SK-N-SH treated with all-trans-retinoic acid at 6 μM for 48 hours (cell line): ENCODE data around the gene ARHGEF16.

Experiments
- ARNTL ChIP-seq: fragments of 450-650 bp; formaldehyde crosslinking; IDR thresholded peaks from 2 replicates; pipeline ENCODE4 v1.5.0; 2020; ENCODE audit warnings: low read depth, mild to moderate bottlenecking, moderate library complexity, borderline replicate concordance
- CREB5 ChIP-seq: fragments of 250-450 bp; sonication (Bioruptor Pico); IDR thresholded peaks from 2 replicates; pipeline ENCODE4 v1.5.1; 2020; ENCODE audit warnings: low read depth, mild to moderate bottlenecking, moderate library complexity
- CSDC2 ChIP-seq: fragments of 250-450 bp; sonication (Bioruptor Pico); IDR thresholded peaks from 2 replicates; pipeline ENCODE4 v1.5.0; 2020; ENCODE audit warnings: mild to moderate bottlenecking, moderate library complexity
- ESRRG ChIP-seq: fragments of 250-450 bp; sonication (Bioruptor Pico); IDR thresholded peaks from 2 replicates; pipeline ENCODE4 v1.6.1; 2021; ENCODE audit warnings: mild to moderate bottlenecking
- GLIS3 ChIP-seq: fragments of 250-450 bp; sonication (Bioruptor Pico); IDR thresholded peaks from 2 replicates; pipeline ENCODE4 v1.5.0; 2020; ENCODE audit warnings: mild to moderate bottlenecking, moderate library complexity
- ISL1 ChIP-seq: fragments of 250-450 bp; sonication (Bioruptor Pico); IDR thresholded peaks from 2 replicates; pipeline ENCODE4 v2.1.2; 2022; ENCODE audit warnings: mild to moderate bottlenecking, moderate library complexity
- OSR1 ChIP-seq: fragments of 250-450 bp; sonication (Bioruptor Pico); IDR thresholded peaks from 2 replicates; pipeline ENCODE4 v1.8.0; 2022; ENCODE audit warnings: moderate library complexity, mild to moderate bottlenecking, inconsistent platforms
- POU6F1 ChIP-seq: fragments of 250-450 bp; sonication (Bioruptor Pico); IDR thresholded peaks from 2 replicates; pipeline ENCODE4 v1.8.0; 2021; ENCODE audit warnings: low read depth, mild to moderate bottlenecking, moderate library complexity, borderline replicate concordance
- PPARA ChIP-seq: fragments of 250-450 bp; sonication (Bioruptor Pico); IDR thresholded peaks from 2 replicates; pipeline ENCODE4 v1.5.0; 2020; ENCODE audit warnings: mild to moderate bottlenecking, borderline replicate concordance
- RARB ChIP-seq: fragments of 250-450 bp; sonication (Bioruptor Pico); IDR thresholded peaks from 2 replicates; pipeline ENCODE4 v1.8.0; 2021; ENCODE audit warnings: mild to moderate bottlenecking, moderate library complexity
- TOX ChIP-seq: fragments of 250-450 bp; sonication (Bioruptor Pico); IDR thresholded peaks from 2 replicates; pipeline ENCODE4 v1.8.0; 2021; ENCODE audit warnings: mild to moderate bottlenecking, moderate library complexity, borderline replicate concordance
- ZC3H10 ChIP-seq: fragments of 250-450 bp; sonication (Bioruptor Pico); IDR thresholded peaks from 2 replicates; pipeline ENCODE4 v1.5.1; 2021; ENCODE audit warnings: mild to moderate bottlenecking, moderate library complexity
- ZNF565 ChIP-seq: fragments of 450-650 bp; formaldehyde crosslinking; conservative IDR thresholded peaks from 2 replicates; pipeline ENCODE4 v1.5.0; 2020; ENCODE audit warnings: low read depth, mild to moderate bottlenecking, moderate library complexity
- TF ChIP-seq, protein P1 (sequence below): fragments of 250-450 bp; sonication (Bioruptor Pico); IDR thresholded peaks from 2 replicates; pipeline ENCODE4 v1.8.0; 2020; ENCODE audit warnings: mild to moderate bottlenecking, moderate library complexity, borderline replicate concordance

- TF ChIP-seq CSDC2 (CRISPR knock-in tag) (no peak), ESRRG (no peak), ISL1 (CRISPR knock-in tag) (no peak), ARNTL (no peak), GLIS3 (CRISPR knock-in tag) (no peak), POU6F1 (CRISPR knock-in tag) (no peak), PPARA (CRISPR knock-in tag) (no peak), RARB (CRISPR knock-in tag) (no peak), OSR1 (no peak), CREB5 (no peak), TOX (CRISPR knock-in tag) (no peak), ZNF565 (CRISPR knock-in tag) (no peak), ZC3H10 (no peak)
- TF ChIP-seq, protein P1, sequence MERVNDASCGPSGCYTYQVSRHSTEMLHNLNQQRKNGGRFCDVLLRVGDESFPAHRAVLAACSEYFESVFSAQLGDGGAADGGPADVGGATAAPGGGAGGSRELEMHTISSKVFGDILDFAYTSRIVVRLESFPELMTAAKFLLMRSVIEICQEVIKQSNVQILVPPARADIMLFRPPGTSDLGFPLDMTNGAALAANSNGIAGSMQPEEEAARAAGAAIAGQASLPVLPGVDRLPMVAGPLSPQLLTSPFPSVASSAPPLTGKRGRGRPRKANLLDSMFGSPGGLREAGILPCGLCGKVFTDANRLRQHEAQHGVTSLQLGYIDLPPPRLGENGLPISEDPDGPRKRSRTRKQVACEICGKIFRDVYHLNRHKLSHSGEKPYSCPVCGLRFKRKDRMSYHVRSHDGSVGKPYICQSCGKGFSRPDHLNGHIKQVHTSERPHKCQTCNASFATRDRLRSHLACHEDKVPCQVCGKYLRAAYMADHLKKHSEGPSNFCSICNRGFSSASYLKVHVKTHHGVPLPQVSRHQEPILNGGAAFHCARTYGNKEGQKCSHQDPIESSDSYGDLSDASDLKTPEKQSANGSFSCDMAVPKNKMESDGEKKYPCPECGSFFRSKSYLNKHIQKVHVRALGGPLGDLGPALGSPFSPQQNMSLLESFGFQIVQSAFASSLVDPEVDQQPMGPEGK (CRISPR knock-in tag), result no peak
Observed at GRCh38 chr1:3477241-3477995, 23.0 kb downstream of the ARHGEF16 start.
